ENCODE data around the gene IFRD2. TPM values are rescaled to one million over a fixed set of nuclear protein-coding genes. Genes with fewer than 3 reads are reported as not detected.

IFRD2 gene
- total and polyA plus RNA-seq, 2 experiments from 2014 or later: 80.8 to 91.5 TPM

- Histone ChIP-seq H3F3A (replicated peaks; ENCODE audit: low read depth) (0 out of 2 replicates have a peak, but pooled peaks cover 6% of the 10 kb centered on the region), H3K27ac (ENCODE audit: low read depth) (no peak overlapping the region), H4K20me1 (replicated peaks; ENCODE audit: insufficient read depth) (no peaks in the 10 kb centered on the region; the same call in 1 of the 2 replicates), H3K4me1 (ENCODE audit: insufficient read depth) (no peaks in the 10 kb centered on the region; the same call in 1 of the 2 replicates), H3K4me3 (no peak overlapping the region), H3K36me3 (ENCODE audit: insufficient read depth) (peaks cover 6% of the 10 kb centered on the region), H3K27me3 (ENCODE audit: insufficient read depth) (no peaks in the 10 kb centered on the region), H3K4me2 (no peak overlapping the region), H3K79me2 (replicated peaks; ENCODE audit: insufficient read depth) (peaks cover 11% of the 10 kb centered on the region), H3K9me2 (ENCODE audit: insufficient read depth) (no peaks in the 10 kb centered on the region), H2AFZ (no peak overlapping the region)
- TF ChIP-seq JUNB (IDR thresholded peaks at IDR 0.05; ENCODE audit: unreplicated experiment) (no peak), POLR2AphosphoS5 (IDR thresholded peaks at IDR 0.05; ENCODE audit: low read depth) (no peak), ETS1 (IDR thresholded peaks at IDR 0.05) (no peak), CTCF (conservative IDR thresholded peaks at IDR 0.05; ENCODE audit: low read depth in 2 of 2) (no peak), NANOG (IDR thresholded peaks at IDR 0.05; ENCODE audit: borderline replicate concordance) (no peak), REST (IDR thresholded peaks at IDR 0.05; ENCODE audit: unreplicated experiment) (no peak), ZNF331 (CRISPR knock-in tag; IDR thresholded peaks at IDR 0.05; ENCODE audit: low read depth) (no peak), CREB1 (CRISPR knock-in tag; IDR thresholded peaks at IDR 0.05; ENCODE audit: low read depth) (no peak), EZH2 (IDR thresholded peaks at IDR 0.05; ENCODE audit: low read depth, unreplicated experiment) (no peak), ZNF114 (CRISPR knock-in tag; IDR thresholded peaks at IDR 0.05) (no peak), STAT1 (IDR thresholded peaks at IDR 0.05; ENCODE audit: unreplicated experiment) (no peak), EZH2phosphoT487 (IDR thresholded peaks at IDR 0.05; ENCODE audit: unreplicated experiment) (no peak), ZNF462 (CRISPR knock-in tag; IDR thresholded peaks at IDR 0.05) (no peak)
- Mint-ChIP-seq H3K27me3 (ENCODE audit: insufficient read depth, low read depth, poor library complexity) (peaks cover 7% of the 10 kb centered on the region), H3K4me1 (peaks cover 10% of the 10 kb centered on the region), H3K4me3 (no peak overlapping the region), H3K27ac (no peak overlapping the region), H3K9me3 (peaks cover 28% of the 10 kb centered on the region), H3K36me3 (ENCODE audit: low read depth) (peaks cover 66% of the 10 kb centered on the region)
- DNase-seq (ENCODE audit: low spot score): no peak
- no peak for ATAC-seq
Observed at GRCh38 chr3:50314342-50314741, 22.1 kb upstream of the IFRD2 start.

Data from GM23338 (cell line).